ENCODE measurements around the gene HOXB1. TPM values are rescaled to one million over a fixed set of nuclear protein-coding genes. Genes with fewer than 3 reads are reported as not detected.

The HOXB1 gene
- polyA plus RNA-seq, 1 of the 3 experiments (the other 2 are of a cell fraction), result not detected

GRCh38 chr17:48519427-48519826, 11.4 kb downstream of the HOXB1 start:
- H3K79me2 ChIP-seq (ENCODE audit: insufficient read depth), result no peaks in the 10 kb centered on the region
- 42% methylated on average over 5 of the region's 5 CpGs for WGBS (ENCODE audit: low lambda C conversion rate)
- H3F3A ChIP-seq (replicated peaks; ENCODE audit: insufficient read depth), result no peaks in the 10 kb centered on the region
- no peak overlapping the region for H2AFZ ChIP-seq (ENCODE audit: low read depth)
- no peaks in the 10 kb centered on the region for H3K9me2 ChIP-seq
- TF ChIP-seq ELF1 (IDR thresholded peaks at IDR 0.05), result no peak
- TF ChIP-seq SIN3A (IDR thresholded peaks at IDR 0.05; ENCODE audit: borderline replicate concordance, low read depth, low read length), result no peak
- no peak for TF ChIP-seq FOXJ3 (CRISPR knock-in tag; IDR thresholded peaks at IDR 0.05)
- no peak for TF ChIP-seq PBX3 (IDR thresholded peaks at IDR 0.05)
- TF ChIP-seq NRF1 (IDR thresholded peaks at IDR 0.05; ENCODE audit: low read depth, low read length), result no peak
- TF ChIP-seq MEF2A (IDR thresholded peaks at IDR 0.05; ENCODE audit: borderline replicate concordance, low read depth), result no peak
- no peak for TF ChIP-seq CTCF (IDR thresholded peaks at IDR 0.05)
- no peak for TF ChIP-seq IRF3 (IDR thresholded peaks at IDR 0.05; ENCODE audit: low read depth, low read length)
- no peak for TF ChIP-seq RFX5 (IDR thresholded peaks at IDR 0.05; ENCODE audit: low read length)
- TF ChIP-seq, protein P1, sequence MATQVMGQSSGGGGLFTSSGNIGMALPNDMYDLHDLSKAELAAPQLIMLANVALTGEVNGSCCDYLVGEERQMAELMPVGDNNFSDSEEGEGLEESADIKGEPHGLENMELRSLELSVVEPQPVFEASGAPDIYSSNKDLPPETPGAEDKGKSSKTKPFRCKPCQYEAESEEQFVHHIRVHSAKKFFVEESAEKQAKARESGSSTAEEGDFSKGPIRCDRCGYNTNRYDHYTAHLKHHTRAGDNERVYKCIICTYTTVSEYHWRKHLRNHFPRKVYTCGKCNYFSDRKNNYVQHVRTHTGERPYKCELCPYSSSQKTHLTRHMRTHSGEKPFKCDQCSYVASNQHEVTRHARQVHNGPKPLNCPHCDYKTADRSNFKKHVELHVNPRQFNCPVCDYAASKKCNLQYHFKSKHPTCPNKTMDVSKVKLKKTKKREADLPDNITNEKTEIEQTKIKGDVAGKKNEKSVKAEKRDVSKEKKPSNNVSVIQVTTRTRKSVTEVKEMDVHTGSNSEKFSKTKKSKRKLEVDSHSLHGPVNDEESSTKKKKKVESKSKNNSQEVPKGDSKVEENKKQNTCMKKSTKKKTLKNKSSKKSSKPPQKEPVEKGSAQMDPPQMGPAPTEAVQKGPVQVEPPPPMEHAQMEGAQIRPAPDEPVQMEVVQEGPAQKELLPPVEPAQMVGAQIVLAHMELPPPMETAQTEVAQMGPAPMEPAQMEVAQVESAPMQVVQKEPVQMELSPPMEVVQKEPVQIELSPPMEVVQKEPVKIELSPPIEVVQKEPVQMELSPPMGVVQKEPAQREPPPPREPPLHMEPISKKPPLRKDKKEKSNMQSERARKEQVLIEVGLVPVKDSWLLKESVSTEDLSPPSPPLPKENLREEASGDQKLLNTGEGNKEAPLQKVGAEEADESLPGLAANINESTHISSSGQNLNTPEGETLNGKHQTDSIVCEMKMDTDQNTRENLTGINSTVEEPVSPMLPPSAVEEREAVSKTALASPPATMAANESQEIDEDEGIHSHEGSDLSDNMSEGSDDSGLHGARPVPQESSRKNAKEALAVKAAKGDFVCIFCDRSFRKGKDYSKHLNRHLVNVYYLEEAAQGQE (IDR thresholded peaks at IDR 0.05; ENCODE audit: low read depth, low read length), result no peak
- no peak for TF ChIP-seq NFIC (IDR thresholded peaks at IDR 0.05; ENCODE audit: borderline replicate concordance)
- no peak overlapping the region for H3K4me2 ChIP-seq
- H3K27me3 ChIP-seq (ENCODE audit: insufficient read depth), result peaks cover 95% of the 10 kb centered on the region
- ChIA-PET CTCF (interaction anchor here (1.1 to 1.4 kb wide), 3 partner anchors 8 to 168 kb away, joined by 3 to 5 read pairs (median 3); no protein-coding TSS in a partner anchor), POLR2A (no interaction called here)
- H4K20me1 ChIP-seq (ENCODE audit: insufficient read depth), result no peaks in the 10 kb centered on the region
- no peaks in the 10 kb centered on the region for H3K4me1 ChIP-seq (ENCODE audit: control insufficient read depth in 1 of 2, insufficient read depth in 2 of 2, low read depth in 1 of 2, low read length in 1 of 2)
- DNase-seq, result no peak
- no peak overlapping the region for H3K4me3 ChIP-seq (ENCODE audit: low read depth in 2 of 2, low read length in 1 of 2)
- no peak overlapping the region for H3K27ac ChIP-seq (ENCODE audit: low read depth in 2 of 2, low read length in 1 of 2)
- H3K9me3 ChIP-seq, result no peaks in the 10 kb centered on the region
- no peak overlapping the region for H3K9ac ChIP-seq
- no peaks in the 10 kb centered on the region for H3K36me3 ChIP-seq (replicated peaks in 1 of 2; ENCODE audit: control insufficient read depth in 1 of 2, insufficient read depth in 2 of 2, low read length in 1 of 2)

All from SK-N-SH (cell line).